Common myeloid progenitor, CD34-positive (primary cell): ENCODE measurements around the gene ZSCAN5A.
"Not testable (repeated sequence)": the region's sequence is repeated elsewhere in the genome, so short reads cannot be mapped to it uniquely, and the experiment has no call there.

Experiments used
- CTCF ChIA-PET: fragments of 350-600 bp; sonication (Branson Sonifier 250); formaldehyde crosslinking; loops from one replicate; lab custom pipeline; 2021; ENCODE audit warnings: antibody characterized with exemption; lab: Charles Lee
- POLR2A ChIA-PET: fragments of 350-600 bp; sonication (Branson Sonifier 250); formaldehyde crosslinking; loops from one replicate; lab custom pipeline; 2021; ENCODE audit warnings: antibody characterized with exemption; lab: Charles Lee
- DNase-seq, 3 donors: peaks; one replicate each; pipeline versions ENCODE4 v3.0.0 to v3.0.0-alpha.2; 2013
- H3K27ac ChIP-seq, 2 experiments: 1 replicate in 1 of 2; 2 replicates in 1 of 2; pipeline ENCODE4 v1.7.0; 2013; ENCODE audit warnings: inconsistent platforms in 2 of 2, low read length in 2 of 2, mild to moderate bottlenecking in 2 of 2, low read depth in 1 of 2, moderate library complexity in 1 of 2; ENCODE audit not compliant: severe bottlenecking in 2 of 2, insufficient read depth in 1 of 2, poor library complexity in 1 of 2
- H3K27me3 ChIP-seq, 5 experiments: replicated peaks in 2 of 5; 1 replicate in 3 of 5; 2 replicates in 2 of 5; pipeline versions ENCODE4 v1.6.1 to v1.7.0; 2013; ENCODE audit warnings: low read length in 4 of 5, mild to moderate bottlenecking in 2 of 5, moderate library complexity in 2 of 5, inconsistent platforms in 1 of 5; ENCODE audit not compliant: insufficient read depth in 5 of 5, control insufficient read depth in 4 of 5
- H3K36me3 ChIP-seq, 4 experiments: 1 replicate in 2 of 4; 2 replicates in 2 of 4; pipeline versions ENCODE4 v1.6.1 to v1.7.0; 2013; ENCODE audit warnings: low read length in 3 of 4, control low read depth in 1 of 4, mild to moderate bottlenecking in 1 of 4; ENCODE audit not compliant: control insufficient read depth in 4 of 4, insufficient read depth in 4 of 4
- H3K4me1 ChIP-seq, 4 experiments: 1 replicate in 3 of 4; 2 replicates in 1 of 4; pipeline versions ENCODE4 v1.6.1 to v1.7.1; 2013; ENCODE audit warnings: low read length in 3 of 4, mild to moderate bottlenecking in 3 of 4, control low read depth in 1 of 4, inconsistent platforms in 1 of 4, moderate library complexity in 1 of 4; ENCODE audit not compliant: control insufficient read depth in 4 of 4, insufficient read depth in 4 of 4; ENCODE audit errors: control extremely low read depth in 1 of 4
- H3K4me3 ChIP-seq, 7 experiments: 1 replicate in 4 of 7; 2 replicates in 3 of 7; pipeline versions ENCODE4 v1.5.1 to v1.7.0; 2013; ENCODE audit warnings: mild to moderate bottlenecking in 7 of 7, low read length in 6 of 7, moderate library complexity in 6 of 7, inconsistent platforms in 2 of 7, low read depth in 2 of 7, control low read depth in 1 of 7; ENCODE audit not compliant: insufficient read depth in 4 of 7, control insufficient read depth in 1 of 7; ENCODE audit errors: extremely low read depth in 1 of 7
- H3K9me3 ChIP-seq, 5 experiments: 1 replicate in 4 of 5; 2 replicates in 1 of 5; pipeline versions ENCODE4 v1.6.1 to v1.7.1; 2013; ENCODE audit warnings: low read length in 4 of 5, mild to moderate bottlenecking in 2 of 5, inconsistent platforms in 1 of 5, low read depth in 1 of 5, moderate library complexity in 1 of 5; ENCODE audit not compliant: control insufficient read depth in 4 of 5, insufficient read depth in 2 of 5; ENCODE audit errors: control extremely low read depth in 1 of 5
- WGBS: methylation state at CpG from one replicate; pipeline ENCODE4 v1.1.5; 2013; ENCODE audit not compliant: insufficient coverage; 5-methylcytosine and 5-hydroxymethylcytosine counted together

The ZSCAN5A gene

GRCh38 chr19:56197646-56198045, 117.0 kb downstream of the ZSCAN5A start, which contains the start of gene ZSCAN5B:
Gene ZSCAN5B, minus strand, starts transcription at chr19:56197783. Its CDS starts 4,731 bp downstream, at chr19:56193052.
- 94% methylated on average over 8 of the region's 23 CpGs for WGBS
- H3K36me3 ChIP-seq, POLR2A ChIA-PET, H3K27ac ChIP-seq, DNase-seq, H3K9me3 ChIP-seq, H3K27me3 ChIP-seq, CTCF ChIA-PET, H3K4me1 ChIP-seq, H3K4me3 ChIP-seq: not testable (repeated sequence)

GRCh38 chr19:56193981-56194640, 120.5 kb downstream of the ZSCAN5A start:
- Histone ChIP-seq H3K4me3 (no peak overlapping the region), H3K27ac (no peak overlapping the region), H3K9me3 (no peaks in the 10 kb centered on the region), H3K4me1 (no peaks in the 10 kb centered on the region), H3K27me3 (no peaks in the 10 kb centered on the region), H3K36me3 (no peaks in the 10 kb centered on the region)
- 95% methylated on average over 4 of the region's 12 CpGs for WGBS
- ChIA-PET POLR2A (no interaction called here), CTCF (no interaction called here)
- DNase-seq, result no peak

- Histone ChIP-seq H3K27ac (no peak overlapping the region), H3K4me1 (no peaks in the 10 kb centered on the region), H3K9me3 (no peaks in the 10 kb centered on the region), H3K27me3 (no peaks in the 10 kb centered on the region), H3K36me3 (no peaks in the 10 kb centered on the region), H3K4me3 (no peak overlapping the region)
- ChIA-PET POLR2A (no interaction called here), CTCF (no interaction called here)
- 94% methylated on average over 8 of the region's 10 CpGs for WGBS
- no peak for DNase-seq
These were observed 122.9 kb downstream of the ZSCAN5A start for GRCh38 chr19:56191711-56192110.

- Histone ChIP-seq H3K27me3 (no peaks in the 10 kb centered on the region), H3K36me3 (no peaks in the 10 kb centered on the region), H3K4me3 (no peak overlapping the region), H3K27ac (no peak overlapping the region), H3K9me3 (no peaks in the 10 kb centered on the region), H3K4me1 (peaks cover 0 to under 1% (median 0%) of the 10 kb centered on the region in 4 experiments)
- WGBS, result 82% methylated on average over 3 of the region's 7 CpGs
- no peak for DNase-seq
- ChIA-PET POLR2A (no interaction called here), CTCF (no interaction called here)
These were observed 123.5 kb downstream of the ZSCAN5A start for GRCh38 chr19:56191115-56191514.

GRCh38 chr19:56189785-56190184, 124.9 kb downstream of the ZSCAN5A start:
- H3K27ac ChIP-seq, result no peak overlapping the region
- CTCF ChIA-PET, result no interaction called here
- peaks cover 0 to 8% (median 2%) of the 10 kb centered on the region in 4 experiments for H3K4me1 ChIP-seq
- no peaks in the 10 kb centered on the region for H3K36me3 ChIP-seq
- 86% methylated on average over 17 of the region's 17 CpGs for WGBS
- no peaks in the 10 kb centered on the region for H3K27me3 ChIP-seq
- DNase-seq, result no peak
- POLR2A ChIA-PET, result no interaction called here
- no peak overlapping the region for H3K4me3 ChIP-seq
- no peaks in the 10 kb centered on the region for H3K9me3 ChIP-seq

- Histone ChIP-seq H3K4me3 (no peak overlapping the region), H3K36me3 (no peaks in the 10 kb centered on the region), H3K4me1 (no peaks in the 10 kb centered on the region), H3K27me3 (peaks cover 0 to 21% (median 4%) of the 10 kb centered on the region in 5 experiments), H3K9me3 (no peaks in the 10 kb centered on the region), H3K27ac (no peak overlapping the region)
- DNase-seq, result no peak
- 70% methylated on average over 9 of the region's 11 CpGs for WGBS
- POLR2A ChIA-PET, result no interaction called here
- CTCF ChIA-PET, result interaction anchor here (0.6 to 2.0 kb wide), 4 partner anchors 9 to 36 kb away, joined by 3 to 5 read pairs (median 3); no protein-coding TSS in a partner anchor
These were observed 136.9 kb downstream of the ZSCAN5A start for GRCh38 chr19:56177564-56178243.

- Histone ChIP-seq H3K27me3 (peaks cover 0 to 21% (median 2%) of the 10 kb centered on the region in 5 experiments), H3K4me3 (no peak overlapping the region), H3K4me1 (peaks cover 0 to 4% (median 1%) of the 10 kb centered on the region in 4 experiments), H3K27ac (no peak overlapping the region), H3K9me3 (no peaks in the 10 kb centered on the region), H3K36me3 (no peaks in the 10 kb centered on the region)
- DNase-seq, result no peak
- WGBS, result 98% methylated on average over 17 of the region's 18 CpGs
- CTCF ChIA-PET, result interaction anchor here (0.7 kb wide), 1 partner anchor 22 kb away, joined by 3 read pairs; no protein-coding TSS in a partner anchor
- POLR2A ChIA-PET, result no interaction called here
These were observed 137.8 kb downstream of the ZSCAN5A start for GRCh38 chr19:56176881-56177280.
